Measurements from ENCODE around the gene FLRT2. TPM values are rescaled to one million over a fixed set of nuclear protein-coding genes. Genes with fewer than 3 reads are reported as not detected.

The FLRT2 gene
- 0.29 and 1.1 TPM in 2 replicates for total RNA-seq

DNA sequence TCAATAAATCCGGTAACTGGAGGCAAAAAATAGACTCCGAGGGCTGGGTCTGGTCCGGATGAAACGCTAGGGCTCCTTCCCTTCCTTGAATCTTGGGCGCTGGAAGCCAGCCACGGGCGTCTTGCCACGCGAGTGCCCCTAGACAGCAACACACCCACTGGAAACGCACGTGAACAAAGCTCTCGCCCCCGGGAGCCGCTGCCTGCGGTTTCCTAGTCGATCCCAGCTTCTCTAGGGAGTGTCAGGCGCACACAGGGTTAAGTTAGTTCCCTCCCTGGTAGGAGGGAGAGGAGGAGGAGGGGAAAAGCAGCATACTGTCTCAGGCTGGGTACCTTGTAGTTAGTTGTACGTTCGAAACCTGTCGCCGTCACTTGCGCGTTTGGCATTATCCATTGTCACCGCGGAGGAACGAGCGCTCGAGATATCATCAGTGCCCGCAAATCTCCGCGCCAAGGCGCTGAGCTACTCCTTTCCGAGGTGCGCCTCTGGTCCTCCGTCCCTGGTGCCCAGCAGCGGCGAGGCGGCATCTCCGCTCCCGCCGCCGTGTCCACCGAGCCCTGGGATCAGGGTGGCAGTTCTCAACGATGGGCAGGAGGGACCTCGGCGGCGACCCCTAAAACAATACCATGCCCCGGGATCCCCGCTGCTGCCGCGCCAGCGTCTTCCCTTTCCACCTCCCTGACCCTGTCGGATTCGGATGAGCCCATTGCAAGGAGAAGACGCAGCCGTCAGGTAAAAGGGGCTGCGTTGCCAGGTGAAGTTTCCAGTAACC lies at the start of gene FLRT2:
Gene FLRT2, plus strand, starts transcription at position 342 of the 772 bp plus-strand sequence. CDS start 91,371 bp downstream, outside the sequence.

Measured in myometrial cell (primary cell).